ENCODE measurements around the gene TSPAN32. TPM values are rescaled to one million over a fixed set of nuclear protein-coding genes. Genes with fewer than 3 reads are reported as not detected.

Gene TSPAN32
- total RNA-seq, 1 donor from 2014 or later, result 0.23 TPM

DNA sequence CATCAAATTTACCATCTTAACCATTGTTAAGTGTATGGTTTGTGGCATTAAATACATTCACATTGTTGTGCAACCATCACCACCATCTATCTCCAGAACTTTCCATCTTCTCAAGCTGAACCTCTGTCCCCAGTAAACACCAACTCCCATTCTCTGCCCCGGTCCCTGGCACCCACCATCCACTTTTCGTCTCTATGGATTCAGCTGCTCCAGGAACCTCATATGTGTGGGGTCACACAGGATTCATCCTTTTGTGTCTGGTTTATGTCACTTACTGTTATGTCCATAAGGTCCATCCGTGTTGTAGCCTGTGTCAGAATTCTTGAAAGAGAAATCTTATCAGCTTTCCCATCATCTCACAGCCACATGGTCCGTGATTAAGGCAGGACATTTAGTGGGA is 16.3 kb downstream of the TSPAN32 start:
- TF ChIP-seq CTCF (IDR thresholded peaks at IDR 0.05; ENCODE audit: unreplicated experiment), result no peak
- H3K4me1 Mint-ChIP-seq (ENCODE audit: unreplicated experiment), result no peaks in the 10 kb centered on the region

DNA sequence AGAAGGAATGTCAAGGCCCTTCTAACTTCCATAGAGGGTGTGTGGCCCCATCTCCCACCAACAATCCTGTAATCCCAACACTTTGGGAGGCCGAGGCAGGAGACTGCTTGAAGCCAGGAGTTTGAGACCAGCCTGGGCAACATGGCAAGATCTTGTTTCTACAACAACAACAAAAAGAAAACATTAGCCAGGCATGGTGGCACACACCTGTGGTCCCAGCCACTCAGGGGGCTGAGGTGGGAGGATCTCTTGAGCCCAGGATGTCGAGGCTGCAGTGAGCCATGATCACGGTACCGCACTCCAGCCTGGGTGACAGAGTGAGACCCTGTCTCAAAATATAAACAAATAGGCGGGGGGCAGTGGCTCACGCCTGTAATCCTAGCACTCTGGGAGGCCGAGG is 16.9 kb downstream of the TSPAN32 start:
- H3K9me3 Mint-ChIP-seq (ENCODE audit: unreplicated experiment), result no peaks in the 10 kb centered on the region
- DNase-seq (ENCODE audit: low spot score), result no peak
- H3K4me3 Mint-ChIP-seq (ENCODE audit: unreplicated experiment), result no peak overlapping the region
- no peaks in the 10 kb centered on the region for H3K4me1 Mint-ChIP-seq (ENCODE audit: unreplicated experiment)
- H3K27me3 Mint-ChIP-seq (ENCODE audit: unreplicated experiment), result peaks cover 1% of the 10 kb centered on the region
- TF ChIP-seq CTCF (IDR thresholded peaks at IDR 0.05; ENCODE audit: unreplicated experiment), result no peak
- no peaks in the 10 kb centered on the region for H3K36me3 Mint-ChIP-seq (ENCODE audit: low read depth, unreplicated experiment)
- no peak overlapping the region for H3K27ac Mint-ChIP-seq (ENCODE audit: unreplicated experiment)

More for the DNA sequence above, 16.3 kb downstream of the TSPAN32 start:
- Mint-ChIP-seq H3K36me3 (ENCODE audit: low read depth, unreplicated experiment) (no peaks in the 10 kb centered on the region), H3K9me3 (ENCODE audit: unreplicated experiment) (no peaks in the 10 kb centered on the region), H3K27ac (ENCODE audit: unreplicated experiment) (no peak overlapping the region), H3K27me3 (ENCODE audit: unreplicated experiment) (peaks cover 1% of the 10 kb centered on the region), H3K4me3 (ENCODE audit: unreplicated experiment) (no peak overlapping the region)
- no peak for DNase-seq (ENCODE audit: low spot score)

DNA sequence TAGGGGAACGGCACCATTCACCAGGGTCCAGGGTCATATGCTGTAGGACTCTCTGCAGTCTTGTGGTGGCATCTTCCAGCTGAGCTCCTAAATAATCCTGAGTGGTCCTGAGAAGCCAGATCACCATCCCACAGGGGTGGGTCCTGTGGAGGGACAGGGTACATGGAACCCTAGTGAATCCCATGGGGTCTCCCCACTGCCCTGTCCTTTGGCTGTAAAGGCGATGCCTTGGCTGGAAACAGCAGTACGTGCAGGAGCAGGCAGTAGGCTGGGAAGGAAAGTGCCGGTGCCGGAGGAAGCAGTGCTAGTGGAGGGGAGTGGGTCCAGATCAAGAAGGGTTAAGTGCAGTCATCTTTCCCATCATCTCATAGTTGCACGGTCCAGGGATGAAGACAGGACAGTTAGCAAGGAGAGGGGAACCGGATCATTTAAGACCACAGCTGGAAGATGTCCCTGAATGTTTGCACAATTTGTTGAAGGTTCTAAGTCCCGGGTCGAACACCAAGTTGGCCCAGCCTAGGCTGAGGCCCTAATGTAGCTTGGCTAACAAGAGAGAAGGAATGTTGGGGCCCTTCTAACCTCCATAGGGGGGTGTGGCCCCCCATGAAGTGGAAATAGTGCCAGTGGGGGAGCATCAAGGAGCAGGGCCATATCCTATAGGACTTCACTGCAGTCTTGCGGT is 18.1 kb downstream of the TSPAN32 start:
- no peaks in the 10 kb centered on the region for H3K36me3 Mint-ChIP-seq (ENCODE audit: low read depth, unreplicated experiment)
- H3K4me3 Mint-ChIP-seq (ENCODE audit: unreplicated experiment), result no peak overlapping the region
- peaks cover 1% of the 10 kb centered on the region for H3K27me3 Mint-ChIP-seq (ENCODE audit: unreplicated experiment)
- no peak overlapping the region for H3K27ac Mint-ChIP-seq (ENCODE audit: unreplicated experiment)
- no peak for TF ChIP-seq CTCF (IDR thresholded peaks at IDR 0.05; ENCODE audit: unreplicated experiment)
- H3K4me1 Mint-ChIP-seq (ENCODE audit: unreplicated experiment), result no peaks in the 10 kb centered on the region
- DNase-seq (ENCODE audit: low spot score), result no peak
- H3K9me3 Mint-ChIP-seq (ENCODE audit: unreplicated experiment), result no peaks in the 10 kb centered on the region

DNA sequence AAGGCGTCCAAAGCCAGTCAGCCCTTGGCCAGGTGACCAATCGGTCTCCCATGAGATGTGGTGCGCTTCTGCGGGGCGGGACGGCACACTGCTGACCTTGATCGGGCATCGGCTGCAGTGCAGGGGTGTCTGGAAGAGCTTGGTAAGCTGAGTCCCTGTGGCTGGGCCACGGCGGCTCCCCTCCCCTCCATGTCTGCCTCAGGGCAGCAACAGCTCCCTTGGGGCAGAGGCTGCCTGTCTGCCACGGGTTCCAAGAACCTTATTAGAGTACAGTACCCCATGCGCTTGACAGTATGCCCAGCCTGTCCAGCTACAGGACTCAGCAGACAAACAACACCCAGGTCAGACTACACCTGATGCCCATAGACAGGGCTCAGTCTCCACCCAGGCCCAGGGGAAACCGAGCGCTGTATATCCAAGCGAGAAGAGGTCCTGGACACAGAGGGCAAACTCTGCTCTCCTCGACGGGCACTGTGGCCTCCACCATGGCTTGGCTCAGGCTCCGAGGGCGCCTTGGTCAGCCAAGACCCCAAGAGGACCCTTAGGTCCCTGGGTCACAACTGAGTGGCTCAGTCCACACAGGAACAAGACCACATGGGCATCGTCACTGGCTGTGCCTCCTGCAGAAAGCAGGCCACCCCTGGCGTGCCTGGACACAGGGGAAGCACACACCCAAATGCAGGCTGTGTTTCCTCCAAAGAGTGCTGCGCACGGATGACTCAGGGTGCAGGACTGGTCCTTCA is 18.9 kb downstream of the TSPAN32 start:
- Mint-ChIP-seq H3K4me1 (ENCODE audit: unreplicated experiment) (no peaks in the 10 kb centered on the region), H3K27ac (ENCODE audit: unreplicated experiment) (no peak overlapping the region), H3K36me3 (ENCODE audit: low read depth, unreplicated experiment) (no peaks in the 10 kb centered on the region), H3K4me3 (ENCODE audit: unreplicated experiment) (no peak overlapping the region), H3K27me3 (ENCODE audit: unreplicated experiment) (peaks cover 3% of the 10 kb centered on the region), H3K9me3 (ENCODE audit: unreplicated experiment) (no peaks in the 10 kb centered on the region)
- DNase-seq (ENCODE audit: low spot score), result no peak
- TF ChIP-seq CTCF (IDR thresholded peaks at IDR 0.05; ENCODE audit: unreplicated experiment), result no peak

DNA sequence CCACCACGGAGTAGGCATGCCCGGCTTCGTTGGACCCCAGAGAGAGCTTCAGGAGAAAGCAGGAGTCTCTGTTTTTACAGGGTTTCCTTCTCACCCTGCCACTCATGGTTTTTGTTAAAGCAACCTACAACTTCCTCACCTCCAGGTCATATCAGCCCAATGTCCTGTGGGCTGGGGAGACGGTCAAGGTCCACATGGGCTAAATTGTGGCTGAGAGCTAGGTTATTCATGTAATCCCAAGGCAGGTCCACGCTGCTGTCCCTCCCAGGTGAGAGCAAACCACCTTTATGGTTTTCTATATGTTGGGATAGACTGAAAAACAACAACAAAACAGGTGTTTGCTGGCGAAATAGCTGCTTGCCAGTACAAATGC is 19.5 kb downstream of the TSPAN32 start:
- Mint-ChIP-seq H3K9me3 (ENCODE audit: unreplicated experiment) (no peaks in the 10 kb centered on the region), H3K36me3 (ENCODE audit: low read depth, unreplicated experiment) (no peaks in the 10 kb centered on the region), H3K4me3 (ENCODE audit: unreplicated experiment) (no peak overlapping the region), H3K4me1 (ENCODE audit: unreplicated experiment) (no peaks in the 10 kb centered on the region), H3K27me3 (ENCODE audit: unreplicated experiment) (peaks cover 3% of the 10 kb centered on the region), H3K27ac (ENCODE audit: unreplicated experiment) (no peak overlapping the region)
- no peak for DNase-seq (ENCODE audit: low spot score)
- TF ChIP-seq CTCF (IDR thresholded peaks at IDR 0.05; ENCODE audit: unreplicated experiment), result no peak

Measured in endothelial cell (in vitro differentiated cells).